MCF 10A (cell line): Measurements from ENCODE around the gene CMTM1. TPM values are rescaled to one million over a fixed set of nuclear protein-coding genes. Genes with fewer than 3 reads are reported as not detected.

Source experiments
- BruUV-seq: library from RNA; stranded (reverse); fragments of 400-500 nt; replicated peaks from 2 replicates; lab custom pipeline; 2021; lab: Mats Ljungman, UMichigan
- CTCF ChIA-PET: fragments of 300-600 bp; sonication (Branson Sonifier 250); formaldehyde crosslinking; extraction: SDS; loops from one replicate; lab custom pipeline; 2021; ENCODE audit warnings: antibody characterized with exemption, inconsistent platforms; lab: Yijun Ruan, JAX
- POLR2A ChIA-PET: fragments of 300-600, 350-650 bp; sonication (Branson Sonifier 250); formaldehyde crosslinking; extraction: SDS; loops from one replicate; lab custom pipeline; 2020; ENCODE audit warnings: antibody characterized with exemption, inconsistent platforms; lab: Yijun Ruan, JAX
- DNase-seq: peaks from one replicate; pipeline ENCODE4 v3.0.0-alpha.2; 2018; ENCODE audit not compliant: unreplicated experiment
- H3K27ac Mint-ChIP-seq: one replicate; pipeline ENCODE4 v1.8.0; 2022; ENCODE audit warnings: mild to moderate bottlenecking, low read depth, mixed read lengths; ENCODE audit not compliant: unreplicated experiment
- H3K27me3 Mint-ChIP-seq: one replicate; pipeline ENCODE4 v1.8.0; 2022; ENCODE audit warnings: mixed read lengths; ENCODE audit not compliant: insufficient read depth, unreplicated experiment
- H3K36me3 Mint-ChIP-seq: one replicate; pipeline ENCODE4 v1.8.0; 2022; ENCODE audit warnings: mild to moderate bottlenecking, moderate library complexity, mixed read lengths; ENCODE audit not compliant: insufficient read depth, unreplicated experiment
- H3K4me1 Mint-ChIP-seq: one replicate; pipeline ENCODE4 v1.8.0; 2022; ENCODE audit warnings: mixed read lengths; ENCODE audit not compliant: insufficient read depth, unreplicated experiment
- H3K4me3 Mint-ChIP-seq: one replicate; pipeline ENCODE4 v1.8.0; 2022; ENCODE audit warnings: mild to moderate bottlenecking, moderate library complexity, mixed read lengths; ENCODE audit not compliant: unreplicated experiment
- H3K9me3 Mint-ChIP-seq: one replicate; pipeline ENCODE4 v1.8.0; 2022; ENCODE audit warnings: mixed read lengths; ENCODE audit not compliant: unreplicated experiment
- CTCF ChIP-seq: fragments of 200-600 bp; IDR thresholded peaks from one replicate; pipeline ENCODE4 v1.8.0; 2022; ENCODE audit warnings: antibody characterized with exemption, mild to moderate bottlenecking; ENCODE audit not compliant: unreplicated experiment
- intact Hi-C: fragments of 100-400 bp; cut with micrococcal nuclease; formaldehyde crosslinking; loops from 2 replicates; pipeline ENCODE4 v1.14.1; 2022
- total RNA-seq: library from RNA; stranded (reverse); gene quantifications from 2 replicates; pipeline ENCODE4 v1.2.3, GENCODE V29; 2022

Gene CMTM1
- total RNA-seq, 1 experiment from 2014 or later, result 2.1 TPM

GRCh38 chr16:66523861-66524354, 42.3 kb upstream of the CMTM1 start:
- no peak overlapping the region for H3K4me3 Mint-ChIP-seq
- no peaks in the 10 kb centered on the region for H3K9me3 Mint-ChIP-seq
- ChIA-PET CTCF (interaction anchor here (0.6 to 0.8 kb wide), 2 partner anchors 14 to 117 kb away, joined by 3 read pairs; no protein-coding TSS in a partner anchor), POLR2A (no interaction called here)
- no peak overlapping the region for H3K27ac Mint-ChIP-seq
- H3K4me1 Mint-ChIP-seq, result peaks cover 18% of the 10 kb centered on the region
- no peaks in the 10 kb centered on the region for H3K27me3 Mint-ChIP-seq
- TF ChIP-seq CTCF, result no peak
- intact Hi-C loops, result no loop called here
- no TSS peak for BruUV-seq
- peaks cover 38% of the 10 kb centered on the region for H3K36me3 Mint-ChIP-seq
- DNase-seq, result no peak

- POLR2A ChIA-PET, result interaction anchor here (0.6 kb wide), 1 partner anchor 37 kb away, joined by 3 read pairs; no protein-coding TSS in a partner anchor
- H3K4me3 Mint-ChIP-seq, result no peak overlapping the region
- no peak overlapping the region for H3K27ac Mint-ChIP-seq
- no TSS peak for BruUV-seq
- DNase-seq, result no peak
- no peaks in the 10 kb centered on the region for H3K9me3 Mint-ChIP-seq
- CTCF ChIA-PET, result interaction anchor here (0.6 kb wide), 1 partner anchor 15 kb away, joined by 3 read pairs; no protein-coding TSS in a partner anchor
- TF ChIP-seq CTCF, result no peak
- H3K36me3 Mint-ChIP-seq, result peaks cover 46% of the 10 kb centered on the region
- peaks cover 18% of the 10 kb centered on the region for H3K4me1 Mint-ChIP-seq
- no peaks in the 10 kb centered on the region for H3K27me3 Mint-ChIP-seq
- intact Hi-C loops, result no loop called here
These were observed 41.6 kb upstream of the CMTM1 start for GRCh38 chr16:66524601-66525164.

GRCh38 chr16:66525396-66526180, 40.7 kb upstream of the CMTM1 start:
- peaks cover 55% of the 10 kb centered on the region for H3K36me3 Mint-ChIP-seq
- DNase-seq, result no peak
- no peaks in the 10 kb centered on the region for H3K27me3 Mint-ChIP-seq
- peaks cover 18% of the 10 kb centered on the region for H3K4me1 Mint-ChIP-seq
- ChIA-PET POLR2A (interaction anchor here (1.0 kb wide), 1 partner anchor 8 kb away, joined by 3 read pairs; no protein-coding TSS in a partner anchor), CTCF (interaction anchor here (0.6 kb wide), 1 partner anchor 47 kb away, joined by 3 read pairs; no protein-coding TSS in a partner anchor)
- no peak for TF ChIP-seq CTCF
- H3K9me3 Mint-ChIP-seq, result no peaks in the 10 kb centered on the region
- intact Hi-C loops, result no loop called here
- BruUV-seq, result no TSS peak
- peak overlapping the region; percentile 35 for H3K27ac Mint-ChIP-seq
- H3K4me3 Mint-ChIP-seq, result no peak overlapping the region

GRCh38 chr16:66528294-66528693, 37.9 kb upstream of the CMTM1 start:
- ChIA-PET CTCF (interaction anchor here (0.6 to 0.9 kb wide), 2 partner anchors 16 to 39 kb away, joined by 3 read pairs; no protein-coding TSS in a partner anchor), POLR2A (interaction anchor here (1.3 kb wide), 1 partner anchor 122 kb away, joined by 4 read pairs; no protein-coding TSS in a partner anchor)
- peaks cover 80% of the 10 kb centered on the region for H3K36me3 Mint-ChIP-seq

More at GRCh38 chr16:66528294-66528693, 37.9 kb upstream of the CMTM1 start:
- no peak for DNase-seq
- intact Hi-C loops, result no loop called here
- H3K9me3 Mint-ChIP-seq, result no peaks in the 10 kb centered on the region
- no peak overlapping the region for H3K27ac Mint-ChIP-seq
- H3K4me1 Mint-ChIP-seq, result peaks cover 3% of the 10 kb centered on the region
- no peak for TF ChIP-seq CTCF
- no peak overlapping the region for H3K4me3 Mint-ChIP-seq
- no TSS peak for BruUV-seq
- H3K27me3 Mint-ChIP-seq, result no peaks in the 10 kb centered on the region
